Heart left ventricle (tissue), 13 donors: ENCODE results near the gene ZMYM3.

Source experiments
- POLR2A ChIP-seq, 2 donors: fragments of 450-650 bp; IDR thresholded peaks; one replicate each; pipeline ENCODE4 v1.6.1; 2017; ENCODE audit warnings: antibody characterized with exemption in 2 of 2, mild to moderate bottlenecking in 2 of 2, moderate library complexity in 2 of 2
- TF ChIP-seq, protein P1 (sequence below), 12 donors: fragments of 200-600 bp; sonication (generic) in 4 of 12; IDR thresholded peaks; one replicate each; pipeline versions ENCODE4 v1.5.0 to v1.8.0; 2018 to 2022; ENCODE audit warnings: antibody characterized with exemption in 12 of 12, mild to moderate bottlenecking in 5 of 12
- donor health status: ischemic (EF 13 %, LVEDD 7.1; RV severe dilation, severe dysfunction).
- donor health status: DM: no; HTN: yes; CAD: no.
- donor health status: DM: no; HTN: no; CAD: no.
- donor health status: ischemic (EF 25% LVEDD 6.9; RV normal size, moderate dysfunction).
- donor health status: ischemic (EF 25% LVEDD 5.7; RV mildly dilated, moderate dysfunction).
- donor health status: ischemic (EF 35%, LVEDD 5.7; RV mildly dilated, moderate dysfunction).
- donor health status: nonischemic (EF 11% LVEDD 7.7; RV severe dilation, severe dysfunction).
- donor health status: DM: yes; HTN: yes; CAD: no.
- donor health status: PGD.
- donor health status: ischemic (EF 29% LVEDD 5.4; RV normal size, mild dysfunction).
- donor health status: nonischemic (EF 23%, LVEDD 6.1; RV moderate dilation, normal function).

DNA sequence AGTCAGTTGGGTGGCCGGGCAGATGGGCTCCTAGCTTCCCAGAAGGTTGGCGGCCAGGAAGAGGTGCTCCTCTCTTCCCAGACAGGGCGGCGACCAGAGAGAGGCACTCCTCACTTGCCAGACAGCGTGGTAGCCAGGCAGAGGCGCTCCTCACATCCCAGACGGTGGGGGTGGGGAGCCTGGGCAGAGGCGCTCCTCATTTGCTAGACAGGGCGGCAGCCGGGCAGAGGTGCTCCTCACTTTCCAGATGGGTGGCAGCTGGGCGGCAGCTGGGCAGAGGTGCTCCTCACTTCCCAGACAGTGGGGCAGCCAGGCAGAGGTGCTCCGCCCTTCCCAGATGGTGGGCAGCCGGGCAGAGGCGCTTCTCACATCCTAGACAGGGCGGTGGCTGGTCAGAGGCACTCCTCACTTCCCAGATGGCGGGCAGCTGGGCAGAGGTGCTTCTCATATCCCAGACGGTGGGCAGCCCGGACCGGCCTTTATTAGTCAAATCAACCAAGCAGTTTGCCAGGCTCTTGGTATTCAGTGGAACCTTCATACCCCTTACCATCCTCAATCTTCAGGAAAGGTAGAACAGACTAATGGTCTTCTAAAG is 16.0 kb upstream of the ZMYM3 start:
- TF ChIP-seq POLR2A (IDR thresholded peaks at IDR 0.05) = no peak
- TF ChIP-seq, protein P1, sequence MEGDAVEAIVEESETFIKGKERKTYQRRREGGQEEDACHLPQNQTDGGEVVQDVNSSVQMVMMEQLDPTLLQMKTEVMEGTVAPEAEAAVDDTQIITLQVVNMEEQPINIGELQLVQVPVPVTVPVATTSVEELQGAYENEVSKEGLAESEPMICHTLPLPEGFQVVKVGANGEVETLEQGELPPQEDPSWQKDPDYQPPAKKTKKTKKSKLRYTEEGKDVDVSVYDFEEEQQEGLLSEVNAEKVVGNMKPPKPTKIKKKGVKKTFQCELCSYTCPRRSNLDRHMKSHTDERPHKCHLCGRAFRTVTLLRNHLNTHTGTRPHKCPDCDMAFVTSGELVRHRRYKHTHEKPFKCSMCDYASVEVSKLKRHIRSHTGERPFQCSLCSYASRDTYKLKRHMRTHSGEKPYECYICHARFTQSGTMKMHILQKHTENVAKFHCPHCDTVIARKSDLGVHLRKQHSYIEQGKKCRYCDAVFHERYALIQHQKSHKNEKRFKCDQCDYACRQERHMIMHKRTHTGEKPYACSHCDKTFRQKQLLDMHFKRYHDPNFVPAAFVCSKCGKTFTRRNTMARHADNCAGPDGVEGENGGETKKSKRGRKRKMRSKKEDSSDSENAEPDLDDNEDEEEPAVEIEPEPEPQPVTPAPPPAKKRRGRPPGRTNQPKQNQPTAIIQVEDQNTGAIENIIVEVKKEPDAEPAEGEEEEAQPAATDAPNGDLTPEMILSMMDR (IDR thresholded peaks at IDR 0.05) = no peak
